Measurements from ENCODE around the gene CDK7.
"Not testable (repeated sequence)": the region's sequence is repeated elsewhere in the genome, so short reads cannot be mapped to it uniquely, and the experiment has no call there.

CDK7 gene

DNA sequence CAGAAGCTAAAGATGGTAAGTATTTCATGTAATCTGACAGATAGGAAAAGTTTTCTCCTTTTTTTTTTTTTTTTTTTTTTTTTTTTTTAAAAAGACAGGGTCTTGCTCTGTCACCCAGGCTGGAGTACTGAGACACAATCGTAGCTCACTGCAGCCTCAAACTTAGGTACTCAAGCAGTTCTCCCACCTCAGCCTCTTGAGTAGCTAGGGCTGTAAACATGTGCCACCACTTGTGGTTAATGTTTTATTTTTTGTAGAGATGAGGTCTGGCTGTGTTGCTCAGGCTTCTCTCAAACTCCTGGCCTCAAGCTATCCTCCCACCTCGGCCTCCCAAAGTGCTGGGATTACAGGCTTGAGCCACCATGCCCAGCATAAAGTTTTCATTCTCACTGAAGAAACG lies 17.8 kb downstream of the CDK7 start:
- TF ChIP-seq, protein P1, sequence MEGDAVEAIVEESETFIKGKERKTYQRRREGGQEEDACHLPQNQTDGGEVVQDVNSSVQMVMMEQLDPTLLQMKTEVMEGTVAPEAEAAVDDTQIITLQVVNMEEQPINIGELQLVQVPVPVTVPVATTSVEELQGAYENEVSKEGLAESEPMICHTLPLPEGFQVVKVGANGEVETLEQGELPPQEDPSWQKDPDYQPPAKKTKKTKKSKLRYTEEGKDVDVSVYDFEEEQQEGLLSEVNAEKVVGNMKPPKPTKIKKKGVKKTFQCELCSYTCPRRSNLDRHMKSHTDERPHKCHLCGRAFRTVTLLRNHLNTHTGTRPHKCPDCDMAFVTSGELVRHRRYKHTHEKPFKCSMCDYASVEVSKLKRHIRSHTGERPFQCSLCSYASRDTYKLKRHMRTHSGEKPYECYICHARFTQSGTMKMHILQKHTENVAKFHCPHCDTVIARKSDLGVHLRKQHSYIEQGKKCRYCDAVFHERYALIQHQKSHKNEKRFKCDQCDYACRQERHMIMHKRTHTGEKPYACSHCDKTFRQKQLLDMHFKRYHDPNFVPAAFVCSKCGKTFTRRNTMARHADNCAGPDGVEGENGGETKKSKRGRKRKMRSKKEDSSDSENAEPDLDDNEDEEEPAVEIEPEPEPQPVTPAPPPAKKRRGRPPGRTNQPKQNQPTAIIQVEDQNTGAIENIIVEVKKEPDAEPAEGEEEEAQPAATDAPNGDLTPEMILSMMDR (IDR thresholded peaks at IDR 0.05; ENCODE audit: insufficient read depth, low read length): no peak

DNA sequence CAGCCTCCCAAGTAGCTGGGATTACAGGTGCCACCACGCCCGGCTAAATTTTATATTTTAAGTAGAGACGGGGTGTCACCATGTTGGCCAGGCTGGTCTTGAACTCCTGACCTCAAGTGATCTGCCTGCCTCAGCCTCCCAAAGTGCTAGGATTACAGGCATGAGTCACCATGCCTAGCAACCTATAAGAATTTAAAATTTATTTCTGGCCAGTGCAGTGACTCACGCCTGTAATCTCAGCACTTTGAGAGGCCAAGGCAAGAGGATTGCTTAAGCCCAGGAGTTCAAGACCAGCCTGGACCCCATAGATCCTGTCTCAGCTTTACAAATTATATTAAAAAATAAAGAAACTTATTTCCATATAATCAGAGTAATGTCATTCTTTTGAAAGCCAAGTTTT lies 21.3 kb downstream of the CDK7 start:
- H3K27ac ChIP-seq (replicated peaks); H3K4me3 ChIP-seq (replicated peaks; ENCODE audit: insufficient read depth, low read length); DNase-seq (ENCODE audit: low read depth in 1 of 2, low spot score in 1 of 2); H3K27me3 ChIP-seq (ENCODE audit: insufficient read depth, poor library complexity, severe bottlenecking): not testable (repeated sequence)

More for the DNA sequence above, 17.8 kb downstream of the CDK7 start:
- H3K27me3 ChIP-seq (ENCODE audit: insufficient read depth, poor library complexity, severe bottlenecking): no peaks in the 10 kb centered on the region
- no peak overlapping the region for H3K4me3 ChIP-seq (replicated peaks; ENCODE audit: insufficient read depth, low read length)
- DNase-seq (ENCODE audit: low read depth in 1 of 2, low spot score in 1 of 2): no peak
- no peak overlapping the region for H3K27ac ChIP-seq (replicated peaks)

DNA sequence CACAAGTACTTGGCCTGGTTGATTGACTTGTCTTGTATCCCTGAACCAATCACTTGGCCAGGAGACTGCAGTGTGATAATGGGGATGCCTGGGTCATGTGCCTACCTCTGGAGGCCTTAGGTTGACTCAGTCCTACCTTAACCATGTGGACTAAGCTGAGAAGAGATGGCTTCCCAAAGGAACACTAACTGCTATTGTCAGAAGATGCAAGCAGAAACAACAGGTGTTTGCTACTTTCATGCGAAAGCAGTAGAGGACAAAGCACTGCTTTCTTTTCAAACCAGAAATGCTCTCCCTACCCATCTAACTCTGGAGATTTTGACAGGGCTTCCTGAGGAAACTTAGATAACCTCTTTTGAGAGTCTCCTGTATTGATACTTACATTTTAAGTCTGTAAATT lies 22.9 kb downstream of the CDK7 start:
- DNase-seq (ENCODE audit: low read depth in 1 of 2, low spot score in 1 of 2): no peak
- Histone ChIP-seq H3K27ac (replicated peaks) (no peak overlapping the region), H3K4me3 (replicated peaks; ENCODE audit: insufficient read depth, low read length) (no peak overlapping the region), H3K27me3 (ENCODE audit: insufficient read depth, poor library complexity, severe bottlenecking) (no peaks in the 10 kb centered on the region)
- TF ChIP-seq, protein P2, sequence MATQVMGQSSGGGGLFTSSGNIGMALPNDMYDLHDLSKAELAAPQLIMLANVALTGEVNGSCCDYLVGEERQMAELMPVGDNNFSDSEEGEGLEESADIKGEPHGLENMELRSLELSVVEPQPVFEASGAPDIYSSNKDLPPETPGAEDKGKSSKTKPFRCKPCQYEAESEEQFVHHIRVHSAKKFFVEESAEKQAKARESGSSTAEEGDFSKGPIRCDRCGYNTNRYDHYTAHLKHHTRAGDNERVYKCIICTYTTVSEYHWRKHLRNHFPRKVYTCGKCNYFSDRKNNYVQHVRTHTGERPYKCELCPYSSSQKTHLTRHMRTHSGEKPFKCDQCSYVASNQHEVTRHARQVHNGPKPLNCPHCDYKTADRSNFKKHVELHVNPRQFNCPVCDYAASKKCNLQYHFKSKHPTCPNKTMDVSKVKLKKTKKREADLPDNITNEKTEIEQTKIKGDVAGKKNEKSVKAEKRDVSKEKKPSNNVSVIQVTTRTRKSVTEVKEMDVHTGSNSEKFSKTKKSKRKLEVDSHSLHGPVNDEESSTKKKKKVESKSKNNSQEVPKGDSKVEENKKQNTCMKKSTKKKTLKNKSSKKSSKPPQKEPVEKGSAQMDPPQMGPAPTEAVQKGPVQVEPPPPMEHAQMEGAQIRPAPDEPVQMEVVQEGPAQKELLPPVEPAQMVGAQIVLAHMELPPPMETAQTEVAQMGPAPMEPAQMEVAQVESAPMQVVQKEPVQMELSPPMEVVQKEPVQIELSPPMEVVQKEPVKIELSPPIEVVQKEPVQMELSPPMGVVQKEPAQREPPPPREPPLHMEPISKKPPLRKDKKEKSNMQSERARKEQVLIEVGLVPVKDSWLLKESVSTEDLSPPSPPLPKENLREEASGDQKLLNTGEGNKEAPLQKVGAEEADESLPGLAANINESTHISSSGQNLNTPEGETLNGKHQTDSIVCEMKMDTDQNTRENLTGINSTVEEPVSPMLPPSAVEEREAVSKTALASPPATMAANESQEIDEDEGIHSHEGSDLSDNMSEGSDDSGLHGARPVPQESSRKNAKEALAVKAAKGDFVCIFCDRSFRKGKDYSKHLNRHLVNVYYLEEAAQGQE (IDR thresholded peaks at IDR 0.05; ENCODE audit: insufficient replicate concordance, low read depth): no peak
- TF ChIP-seq POLR2AphosphoS5 (IDR thresholded peaks at IDR 0.05; ENCODE audit: low read depth): no peak
- TF ChIP-seq GABPA (IDR thresholded peaks at IDR 0.05; ENCODE audit: low read depth): no peak
- TF ChIP-seq SPI1 (IDR thresholded peaks at IDR 0.05; ENCODE audit: borderline replicate concordance, low read depth): no peak

DNA sequence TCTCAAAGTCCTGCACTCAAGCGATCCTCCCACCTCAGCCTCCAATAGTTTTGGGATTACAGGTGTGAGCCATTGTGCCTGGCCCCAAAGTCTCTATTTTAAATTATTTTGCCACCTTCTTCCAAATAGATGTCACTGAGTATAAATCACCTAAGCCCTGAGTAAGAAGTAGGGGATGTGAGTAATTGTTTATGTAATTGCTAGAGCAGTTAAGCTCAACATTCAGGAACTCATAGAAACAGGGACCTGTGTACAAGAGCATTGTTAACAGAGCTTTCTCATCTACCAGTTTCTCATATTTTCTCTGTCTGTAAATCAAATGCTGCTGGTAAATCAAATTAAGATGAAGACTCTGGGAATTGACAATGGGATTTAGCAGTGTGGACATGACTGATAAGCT lies 26.3 kb downstream of the CDK7 start:
- H3K27ac ChIP-seq (replicated peaks): no peak overlapping the region
- no peaks in the 10 kb centered on the region for H3K27me3 ChIP-seq (ENCODE audit: insufficient read depth, poor library complexity, severe bottlenecking)
- no peak overlapping the region for H3K4me3 ChIP-seq (replicated peaks; ENCODE audit: insufficient read depth, low read length)
- no peak for DNase-seq (ENCODE audit: low read depth in 1 of 2, low spot score in 1 of 2)
- TF ChIP-seq SPI1 (IDR thresholded peaks at IDR 0.05; ENCODE audit: borderline replicate concordance, low read depth) (no peak), POLR2AphosphoS5 (IDR thresholded peaks at IDR 0.05; ENCODE audit: low read depth) (no peak), GABPA (IDR thresholded peaks at IDR 0.05; ENCODE audit: low read depth) (no peak)
- TF ChIP-seq, protein P2 (IDR thresholded peaks at IDR 0.05; ENCODE audit: insufficient replicate concordance, low read depth): no peak
- TF ChIP-seq, protein P1 (IDR thresholded peaks at IDR 0.05; ENCODE audit: insufficient read depth, low read length): no peak

DNA sequence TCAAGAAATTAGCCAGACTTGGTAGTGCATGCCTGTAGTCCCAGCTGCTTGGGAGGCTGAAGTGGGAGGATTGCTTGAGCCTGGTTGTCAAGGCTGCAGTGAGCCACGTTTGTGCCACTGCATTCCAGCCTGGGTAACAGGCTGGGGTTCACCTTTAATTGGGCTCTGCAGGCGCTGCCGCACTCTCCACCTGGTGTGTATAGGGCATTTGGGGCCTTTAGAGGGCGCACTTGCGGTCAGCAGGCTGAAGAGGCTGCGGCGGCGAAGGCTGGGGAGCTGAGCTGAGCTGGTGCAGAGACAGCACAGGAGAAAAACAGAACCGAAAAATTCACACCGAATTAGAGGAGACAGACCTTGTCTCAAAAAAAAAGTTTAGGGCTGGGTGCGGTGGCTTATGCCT lies 31.2 kb downstream of the CDK7 start:
- TF ChIP-seq, protein P2 (IDR thresholded peaks at IDR 0.05; ENCODE audit: insufficient replicate concordance, low read depth): no peak
- no peak for TF ChIP-seq GABPA (IDR thresholded peaks at IDR 0.05; ENCODE audit: low read depth)
- no peak for TF ChIP-seq POLR2AphosphoS5 (IDR thresholded peaks at IDR 0.05; ENCODE audit: low read depth)
- TF ChIP-seq, protein P1 (IDR thresholded peaks at IDR 0.05; ENCODE audit: insufficient read depth, low read length): no peak
- TF ChIP-seq SPI1 (IDR thresholded peaks at IDR 0.05; ENCODE audit: borderline replicate concordance, low read depth): no peak
- DNase-seq (ENCODE audit: low read depth in 1 of 2, low spot score in 1 of 2): no peak
- H3K4me3 ChIP-seq (replicated peaks; ENCODE audit: insufficient read depth, low read length): no peak overlapping the region
- H3K27me3 ChIP-seq (ENCODE audit: insufficient read depth, poor library complexity, severe bottlenecking): no peaks in the 10 kb centered on the region
- no peak overlapping the region for H3K27ac ChIP-seq (replicated peaks)

Data from HL-60 (cell line).